NCI-H1092 treated with DMSO at 0.1 percent for 48 hours (cell line): ENCODE measurements around the gene RNF13.

Experiments used
- DNase-seq: peaks from one replicate; lab custom pipeline; 2025; lab: John Stamatoyannopoulos, UW

The RNF13 gene

GRCh38 chr3:149998946-149999345 lies 185.9 kb downstream of the RNF13 start:
- no peak for DNase-seq

- DNase-seq: no peak
Observed at GRCh38 chr3:149999421-149999820, 186.4 kb downstream of the RNF13 start.

GRCh38 chr3:150000641-150001040 lies 187.6 kb downstream of the RNF13 start:
- DNase-seq: no peak

GRCh38 chr3:150005243-150006112 lies 192.5 kb downstream of the RNF13 start:
- no peak for DNase-seq

- no peak for DNase-seq
Observed at GRCh38 chr3:150006794-150007193, 193.8 kb downstream of the RNF13 start.
